K562 (cell line): ENCODE results near the gene BSDC1. TPM values are rescaled to one million over a fixed set of nuclear protein-coding genes. Genes with fewer than 3 reads are reported as not detected.

ENCODE experiments used
- BCOR ChIP-seq: fragments of 450-650 bp; IDR thresholded peaks from 2 replicates; pipeline ENCODE4 v1.6.1; 2016
- CAMTA2 ChIP-seq: fragments of 250-450 bp; sonication (Bioruptor Pico); conservative IDR thresholded peaks from 2 replicates; pipeline ENCODE4 v1.5.1; 2022
- CBFA2T3 ChIP-seq: fragments of 450-650 bp; IDR thresholded peaks from 2 replicates; pipeline ENCODE4 v1.6.1; 2017
- GATAD2A ChIP-seq: fragments of 450-650 bp; IDR thresholded peaks from 2 replicates; pipeline ENCODE4 v1.6.1; 2017
- HCFC1 ChIP-seq: IDR thresholded peaks from 2 replicates; pipeline ENCODE4 v1.6.1; 2012; ENCODE audit warnings: low read depth, low read length, improper control_type of control experiment
- KAT2B ChIP-seq: IDR thresholded peaks from one replicate; pipeline ENCODE4 v1.6.1; 2012; ENCODE audit warnings: low read depth, mild to moderate bottlenecking, control low read depth, inconsistent platforms, low read length, moderate library complexity
- KDM4B ChIP-seq, 2 experiments: fragments of 450-650 bp in 1 of 2; sonication (generic) in 1 of 2; IDR thresholded peaks; 2 replicates each; pipeline ENCODE4 v1.6.1; 2016 to 2017; ENCODE audit warnings: borderline replicate concordance in 2 of 2, antibody characterized with exemption in 1 of 2, low read depth in 1 of 2, mild to moderate bottlenecking in 1 of 2
- KLF16 ChIP-seq: IDR thresholded peaks from 2 replicates; pipeline ENCODE4 v1.6.1; 2016; ENCODE audit warnings: antibody characterized with exemption
- MEF2D ChIP-seq: conservative IDR thresholded peaks from 2 replicates; pipeline ENCODE4 v1.6.1; 2016; ENCODE audit warnings: low read depth, missing genetic modification characterization, missing compliant biosample characterization
- NCOA6 ChIP-seq: fragments of 450-650 bp; IDR thresholded peaks from 2 replicates; pipeline ENCODE4 v1.6.1; 2017; ENCODE audit warnings: mild to moderate bottlenecking
- TCF7L2 ChIP-seq: fragments of 150-350 bp; IDR thresholded peaks from 2 replicates; pipeline ENCODE4 v1.6.1; 2016; ENCODE audit warnings: low read depth, mild to moderate bottlenecking, low read length, moderate library complexity
- USF2 ChIP-seq: sonication (generic); formaldehyde crosslinking; IDR thresholded peaks from 2 replicates; pipeline ENCODE4 v1.5.0; 2020; ENCODE audit warnings: missing genetic modification reagents
- ZC3H4 ChIP-seq: sonication (generic); formaldehyde crosslinking; IDR thresholded peaks from 2 replicates; pipeline ENCODE4 v1.9.0; 2021; ENCODE audit warnings: missing genetic modification reagents, borderline replicate concordance
- ZC3H8 ChIP-seq: fragments of 450-650 bp; IDR thresholded peaks from 2 replicates; pipeline ENCODE4 v1.6.1; 2017
- ZNF263 ChIP-seq: sonication (generic); formaldehyde crosslinking; IDR thresholded peaks from 2 replicates; pipeline ENCODE4 v1.8.0; 2022; ENCODE audit warnings: mild to moderate bottlenecking, missing genetic modification reagents, borderline replicate concordance
- ZNF766 ChIP-seq: fragments of 200-800 bp; sonication (Bioruptor generic); conservative IDR thresholded peaks from 2 replicates; pipeline ENCODE4 v1.6.1; 2016; ENCODE audit warnings: missing genetic modification characterization, missing compliant biosample characterization
- ZNF79 ChIP-seq: fragments of 250-450 bp; sonication (Bioruptor Pico); IDR thresholded peaks from 2 replicates; pipeline ENCODE4 v1.4.0; 2020; ENCODE audit warnings: low read depth, mild to moderate bottlenecking, moderate library complexity
- polyA plus RNA-seq, 8 experiments: library from polyadenylated mRNA; depleted of rRNA in 4 of 8; stranded (reverse) in 5 of 8; unstranded in 3 of 8; fragments of >200 nt; fragmentation: Nextera tagmentation in 2 of 8; fragmentation: Illumina TruSeq in 1 of 8; extraction: Ambion mirVana in 2 of 8; extraction: Trizol in 1 of 8; gene quantifications; 2 replicates each; pipeline versions ENCODE4 v1.2.1 to v1.2.3, GENCODE V29; 2011 to 2014; ENCODE audit warnings: inconsistent platforms in 1 of 8, missing spikeins in 1 of 8
- total RNA-seq, 7 experiments: library from RNA; depleted of rRNA in 6 of 7; stranded (reverse); fragments of >200 nt in 6 of 7; fragmentation: Illumina TruSeq in 2 of 7; extraction: Trizol in 2 of 7; gene quantifications; 2 replicates each; pipeline versions ENCODE4 v1.2.1 to v1.2.3, GENCODE V29; 2011 to 2021; ENCODE audit warnings: low replicate concordance in 1 of 7
- TF ChIP-seq, protein P1 (sequence below): fragments of 150-350 bp; IDR thresholded peaks from 2 replicates; pipeline ENCODE4 v1.6.1; 2014; ENCODE audit warnings: low read depth, mild to moderate bottlenecking, low read length, borderline replicate concordance
- TF ChIP-seq, protein P2 (sequence below): sonication (generic); formaldehyde crosslinking; IDR thresholded peaks from 2 replicates; pipeline ENCODE4 v1.8.1; 2023; ENCODE audit warnings: mild to moderate bottlenecking, missing genetic modification reagents
- TF ChIP-seq, protein P3 (sequence below): fragments of 250-450 bp; sonication (Bioruptor Pico); IDR thresholded peaks from 2 replicates; pipeline ENCODE4 v1.9.0; 2021; ENCODE audit warnings: mild to moderate bottlenecking, inconsistent platforms

Gene BSDC1
- total and polyA plus RNA-seq, 9 of the 15 experiments (the other 6 are each of a cell fraction or from before 2014, with no cell fraction given): 10.2 to 96.8 (median 73.1) TPM

GRCh38 chr1:32350785-32351398 is 43.3 kb downstream of the BSDC1 start (continued):
- TF ChIP-seq GATAD2A (peak; percentile 56; the same call in 1 of the 2 replicates), BCOR (peak; percentile 33; the same call in 1 of the 2 replicates), NCOA6 (no peak), MEF2D (tag) (peak; percentile 67; the same call in 1 of the 2 replicates), CBFA2T3 (peak; percentile 27), ZC3H8 (no peak), ZNF766 (CRISPR knock-in tag) (peak; percentile 88), KAT2B (peak; percentile 50), KLF16 (peak; percentile 22; the same call in 1 of the 2 replicates), CAMTA2 (no peak), KDM4B (IDR thresholded peaks at IDR 0.05; ENCODE audit: borderline replicate concordance in 2 of 2, low read depth in 1 of 2) (0 out of 4 replicates have a peak, but pooled peaks of 1 of the 2 experiments have one; percentile 47), ZNF263 (no peak), ZC3H4 (CRISPR knock-in tag) (no peak), HCFC1 (peak; percentile 54; the same call in 1 of the 2 replicates), USF2 (CRISPR knock-in tag) (peak; percentile 21; the same call in 1 of the 2 replicates), TCF7L2 (no peak), ZNF79 (no peak)
- TF ChIP-seq, protein P1, sequence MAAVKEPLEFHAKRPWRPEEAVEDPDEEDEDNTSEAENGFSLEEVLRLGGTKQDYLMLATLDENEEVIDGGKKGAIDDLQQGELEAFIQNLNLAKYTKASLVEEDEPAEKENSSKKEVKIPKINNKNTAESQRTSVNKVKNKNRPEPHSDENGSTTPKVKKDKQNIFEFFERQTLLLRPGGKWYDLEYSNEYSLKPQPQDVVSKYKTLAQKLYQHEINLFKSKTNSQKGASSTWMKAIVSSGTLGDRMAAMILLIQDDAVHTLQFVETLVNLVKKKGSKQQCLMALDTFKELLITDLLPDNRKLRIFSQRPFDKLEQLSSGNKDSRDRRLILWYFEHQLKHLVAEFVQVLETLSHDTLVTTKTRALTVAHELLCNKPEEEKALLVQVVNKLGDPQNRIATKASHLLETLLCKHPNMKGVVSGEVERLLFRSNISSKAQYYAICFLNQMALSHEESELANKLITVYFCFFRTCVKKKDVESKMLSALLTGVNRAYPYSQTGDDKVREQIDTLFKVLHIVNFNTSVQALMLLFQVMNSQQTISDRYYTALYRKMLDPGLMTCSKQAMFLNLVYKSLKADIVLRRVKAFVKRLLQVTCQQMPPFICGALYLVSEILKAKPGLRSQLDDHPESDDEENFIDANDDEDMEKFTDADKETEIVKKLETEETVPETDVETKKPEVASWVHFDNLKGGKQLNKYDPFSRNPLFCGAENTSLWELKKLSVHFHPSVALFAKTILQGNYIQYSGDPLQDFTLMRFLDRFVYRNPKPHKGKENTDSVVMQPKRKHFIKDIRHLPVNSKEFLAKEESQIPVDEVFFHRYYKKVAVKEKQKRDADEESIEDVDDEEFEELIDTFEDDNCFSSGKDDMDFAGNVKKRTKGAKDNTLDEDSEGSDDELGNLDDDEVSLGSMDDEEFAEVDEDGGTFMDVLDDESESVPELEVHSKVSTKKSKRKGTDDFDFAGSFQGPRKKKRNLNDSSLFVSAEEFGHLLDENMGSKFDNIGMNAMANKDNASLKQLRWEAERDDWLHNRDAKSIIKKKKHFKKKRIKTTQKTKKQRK: no peak
- TF ChIP-seq, protein P2, sequence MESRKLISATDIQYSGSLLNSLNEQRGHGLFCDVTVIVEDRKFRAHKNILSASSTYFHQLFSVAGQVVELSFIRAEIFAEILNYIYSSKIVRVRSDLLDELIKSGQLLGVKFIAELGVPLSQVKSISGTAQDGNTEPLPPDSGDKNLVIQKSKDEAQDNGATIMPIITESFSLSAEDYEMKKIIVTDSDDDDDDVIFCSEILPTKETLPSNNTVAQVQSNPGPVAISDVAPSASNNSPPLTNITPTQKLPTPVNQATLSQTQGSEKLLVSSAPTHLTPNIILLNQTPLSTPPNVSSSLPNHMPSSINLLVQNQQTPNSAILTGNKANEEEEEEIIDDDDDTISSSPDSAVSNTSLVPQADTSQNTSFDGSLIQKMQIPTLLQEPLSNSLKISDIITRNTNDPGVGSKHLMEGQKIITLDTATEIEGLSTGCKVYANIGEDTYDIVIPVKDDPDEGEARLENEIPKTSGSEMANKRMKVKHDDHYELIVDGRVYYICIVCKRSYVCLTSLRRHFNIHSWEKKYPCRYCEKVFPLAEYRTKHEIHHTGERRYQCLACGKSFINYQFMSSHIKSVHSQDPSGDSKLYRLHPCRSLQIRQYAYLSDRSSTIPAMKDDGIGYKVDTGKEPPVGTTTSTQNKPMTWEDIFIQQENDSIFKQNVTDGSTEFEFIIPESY (CRISPR knock-in tag): peak; percentile 31; the same call in 1 of the 2 replicates
- TF ChIP-seq, protein P3, sequence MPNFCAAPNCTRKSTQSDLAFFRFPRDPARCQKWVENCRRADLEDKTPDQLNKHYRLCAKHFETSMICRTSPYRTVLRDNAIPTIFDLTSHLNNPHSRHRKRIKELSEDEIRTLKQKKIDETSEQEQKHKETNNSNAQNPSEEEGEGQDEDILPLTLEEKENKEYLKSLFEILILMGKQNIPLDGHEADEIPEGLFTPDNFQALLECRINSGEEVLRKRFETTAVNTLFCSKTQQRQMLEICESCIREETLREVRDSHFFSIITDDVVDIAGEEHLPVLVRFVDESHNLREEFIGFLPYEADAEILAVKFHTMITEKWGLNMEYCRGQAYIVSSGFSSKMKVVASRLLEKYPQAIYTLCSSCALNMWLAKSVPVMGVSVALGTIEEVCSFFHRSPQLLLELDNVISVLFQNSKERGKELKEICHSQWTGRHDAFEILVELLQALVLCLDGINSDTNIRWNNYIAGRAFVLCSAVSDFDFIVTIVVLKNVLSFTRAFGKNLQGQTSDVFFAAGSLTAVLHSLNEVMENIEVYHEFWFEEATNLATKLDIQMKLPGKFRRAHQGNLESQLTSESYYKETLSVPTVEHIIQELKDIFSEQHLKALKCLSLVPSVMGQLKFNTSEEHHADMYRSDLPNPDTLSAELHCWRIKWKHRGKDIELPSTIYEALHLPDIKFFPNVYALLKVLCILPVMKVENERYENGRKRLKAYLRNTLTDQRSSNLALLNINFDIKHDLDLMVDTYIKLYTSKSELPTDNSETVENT (CRISPR knock-in tag): no peak
